HT-29 (cell line): Measurements from ENCODE around the gene CYP4A22. TPM values are rescaled to one million over a fixed set of nuclear protein-coding genes. Genes with fewer than 3 reads are reported as not detected.
"Not testable (repeated sequence)": the region's sequence is repeated elsewhere in the genome, so short reads cannot be mapped to it uniquely, and the experiment has no call there.

Experiments used
- DNase-seq: peaks from one replicate; pipeline ENCODE4 v3.0.0-alpha.2; 2015; ENCODE audit warnings: low spot score
- total RNA-seq: library from RNA; depleted of rRNA; stranded (reverse); fragments of >200 nt; shearing (Covaris generic); gene quantifications from 2 replicates; pipeline ENCODE4 v1.2.3, GENCODE V29; 2014

CYP4A22 gene
- total RNA-seq, 1 experiment from 2014 or later: not detected

- DNase-seq: no peak
These were observed 47.8 kb downstream of the CYP4A22 start for GRCh38 chr1:47184822-47185677.

GRCh38 chr1:47186267-47187185, 49.3 kb downstream of the CYP4A22 start:
- no peak for DNase-seq

- DNase-seq: no peak
These were observed 50.1 kb downstream of the CYP4A22 start for GRCh38 chr1:47187231-47187925.

- no peak for DNase-seq
These were observed 50.6 kb downstream of the CYP4A22 start for GRCh38 chr1:47187926-47188250.

GRCh38 chr1:47188791-47189785, 51.8 kb downstream of the CYP4A22 start:
- no peak for DNase-seq

- peak; percentile 84 for DNase-seq
These were observed 52.7 kb downstream of the CYP4A22 start, which contains the start of gene PDZK1IP1 for GRCh38 chr1:47189844-47190508. TSS of gene PDZK1IP1 (minus strand) at chr1:47190036. CDS start at chr1:47189932, 104 bp downstream.

- DNase-seq: no peak
These were observed 53.2 kb downstream of the CYP4A22 start for GRCh38 chr1:47190509-47190855.

GRCh38 chr1:47190857-47191256, 53.6 kb downstream of the CYP4A22 start:
- no peak for DNase-seq

GRCh38 chr1:47191940-47192457, 54.8 kb downstream of the CYP4A22 start:
- DNase-seq: no peak

GRCh38 chr1:47192458-47193384, 55.5 kb downstream of the CYP4A22 start:
- peak; percentile 85 for DNase-seq

- not testable (repeated sequence) for DNase-seq
These were observed 56.3 kb downstream of the CYP4A22 start for GRCh38 chr1:47193496-47193895.

GRCh38 chr1:47194311-47194710, 57.1 kb downstream of the CYP4A22 start:
- DNase-seq: no peak

GRCh38 chr1:47195981-47196380, 58.7 kb downstream of the CYP4A22 start:
- DNase-seq: not testable (repeated sequence)

- DNase-seq: no peak
These were observed 59.4 kb downstream of the CYP4A22 start for GRCh38 chr1:47196622-47197021.

- no peak for DNase-seq
These were observed 61.0 kb downstream of the CYP4A22 start for GRCh38 chr1:47198214-47198613.
